SK-N-SH treated with all-trans-retinoic acid at 6 μM for 48 hours (cell line): ENCODE measurements around the gene CFAP299.

Source experiments
- ATAC-seq: fragments of 200-7000 bp; cut with Tn5 transposase; 3 replicates; pipeline ENCODE4 v1.9.1; 2020; ENCODE audit warnings: mild to moderate bottlenecking, moderate library complexity
- BACH2 ChIP-seq: fragments of 250-450 bp; sonication (Bioruptor Pico); IDR thresholded peaks from 2 replicates; pipeline ENCODE4 v1.9.0; 2021; ENCODE audit warnings: mild to moderate bottlenecking, borderline replicate concordance
- CREB5 ChIP-seq: fragments of 250-450 bp; sonication (Bioruptor Pico); IDR thresholded peaks from 2 replicates; pipeline ENCODE4 v1.5.1; 2020; ENCODE audit warnings: low read depth, mild to moderate bottlenecking, moderate library complexity
- CSDC2 ChIP-seq: fragments of 250-450 bp; sonication (Bioruptor Pico); IDR thresholded peaks from 2 replicates; pipeline ENCODE4 v1.5.0; 2020; ENCODE audit warnings: mild to moderate bottlenecking, moderate library complexity
- ESRRG ChIP-seq: fragments of 250-450 bp; sonication (Bioruptor Pico); IDR thresholded peaks from 2 replicates; pipeline ENCODE4 v1.6.1; 2021; ENCODE audit warnings: mild to moderate bottlenecking
- GLIS3 ChIP-seq: fragments of 250-450 bp; sonication (Bioruptor Pico); IDR thresholded peaks from 2 replicates; pipeline ENCODE4 v1.5.0; 2020; ENCODE audit warnings: mild to moderate bottlenecking, moderate library complexity
- ISL1 ChIP-seq: fragments of 250-450 bp; sonication (Bioruptor Pico); IDR thresholded peaks from 2 replicates; pipeline ENCODE4 v2.1.2; 2022; ENCODE audit warnings: mild to moderate bottlenecking, moderate library complexity
- PATZ1 ChIP-seq: fragments of 250-450 bp; sonication (Bioruptor Pico); IDR thresholded peaks from 2 replicates; pipeline ENCODE4 v1.8.0; 2020; ENCODE audit warnings: mild to moderate bottlenecking, moderate library complexity, borderline replicate concordance
- POU6F1 ChIP-seq: fragments of 250-450 bp; sonication (Bioruptor Pico); IDR thresholded peaks from 2 replicates; pipeline ENCODE4 v1.8.0; 2021; ENCODE audit warnings: low read depth, mild to moderate bottlenecking, moderate library complexity, borderline replicate concordance
- PPARA ChIP-seq: fragments of 250-450 bp; sonication (Bioruptor Pico); IDR thresholded peaks from 2 replicates; pipeline ENCODE4 v1.5.0; 2020; ENCODE audit warnings: mild to moderate bottlenecking, borderline replicate concordance
- RARB ChIP-seq: fragments of 250-450 bp; sonication (Bioruptor Pico); IDR thresholded peaks from 2 replicates; pipeline ENCODE4 v1.8.0; 2021; ENCODE audit warnings: mild to moderate bottlenecking, moderate library complexity
- SNAI2 ChIP-seq: fragments of 250-450 bp; sonication (Bioruptor Pico); IDR thresholded peaks from 2 replicates; pipeline ENCODE4 v1.5.0; 2020; ENCODE audit warnings: mild to moderate bottlenecking, moderate library complexity
- TCF4 ChIP-seq: fragments of 250-450 bp; sonication (Bioruptor Pico); IDR thresholded peaks from 2 replicates; pipeline ENCODE4 v1.8.0; 2021; ENCODE audit warnings: mild to moderate bottlenecking, moderate library complexity, borderline replicate concordance
- TOX ChIP-seq: fragments of 250-450 bp; sonication (Bioruptor Pico); IDR thresholded peaks from 2 replicates; pipeline ENCODE4 v1.8.0; 2021; ENCODE audit warnings: mild to moderate bottlenecking, moderate library complexity, borderline replicate concordance
- TSHZ2 ChIP-seq: fragments of 250-450 bp; sonication (Bioruptor Pico); IDR thresholded peaks from 2 replicates; pipeline ENCODE4 v1.5.0; 2020; ENCODE audit warnings: mild to moderate bottlenecking, moderate library complexity
- ZC3H10 ChIP-seq: fragments of 250-450 bp; sonication (Bioruptor Pico); IDR thresholded peaks from 2 replicates; pipeline ENCODE4 v1.5.1; 2021; ENCODE audit warnings: mild to moderate bottlenecking, moderate library complexity
- ZFP3 ChIP-seq: fragments of 250-450 bp; sonication (Bioruptor Pico); IDR thresholded peaks from 2 replicates; pipeline ENCODE4 v1.5.0; 2020; ENCODE audit warnings: mild to moderate bottlenecking, moderate library complexity
- ZFP30 ChIP-seq: fragments of 450-650 bp; formaldehyde crosslinking; IDR thresholded peaks from 2 replicates; pipeline ENCODE4 v1.5.0; 2022; ENCODE audit warnings: mild to moderate bottlenecking, moderate library complexity
- ZNF565 ChIP-seq: fragments of 450-650 bp; formaldehyde crosslinking; conservative IDR thresholded peaks from 2 replicates; pipeline ENCODE4 v1.5.0; 2020; ENCODE audit warnings: low read depth, mild to moderate bottlenecking, moderate library complexity
- ZNF70 ChIP-seq: fragments of 450-650 bp; formaldehyde crosslinking; IDR thresholded peaks from 2 replicates; pipeline ENCODE4 v1.5.0; 2020; ENCODE audit warnings: mild to moderate bottlenecking, moderate library complexity
- ZNF8 ChIP-seq: fragments of 450-650 bp; formaldehyde crosslinking; IDR thresholded peaks from 2 replicates; pipeline ENCODE4 v1.5.0; 2020; ENCODE audit warnings: mild to moderate bottlenecking, moderate library complexity

Gene CFAP299

GRCh38 chr4:80806472-80806871 is 470.9 kb downstream of the CFAP299 start (continued):
- no peak for TF ChIP-seq TOX (CRISPR knock-in tag)
- TF ChIP-seq ISL1 (CRISPR knock-in tag), result no peak
- TF ChIP-seq ZC3H10 (CRISPR knock-in tag), result no peak
- no peak for TF ChIP-seq ZFP3 (CRISPR knock-in tag)
- no peak for TF ChIP-seq TCF4 (CRISPR knock-in tag)

GRCh38 chr4:80809039-80809729 is 473.7 kb downstream of the CFAP299 start:
- TF ChIP-seq ZFP30 (CRISPR knock-in tag), result no peak
- ATAC-seq, result no peak

- TF ChIP-seq POU6F1 (no peak), ZNF8 (CRISPR knock-in tag) (no peak), ZFP30 (CRISPR knock-in tag) (no peak), PPARA (CRISPR knock-in tag) (no peak), TSHZ2 (no peak), BACH2 (CRISPR knock-in tag) (no peak), PATZ1 (CRISPR knock-in tag) (no peak), ZNF565 (CRISPR knock-in tag) (no peak), ZFP3 (CRISPR knock-in tag) (no peak), CSDC2 (no peak), GLIS3 (no peak), CREB5 (CRISPR knock-in tag) (no peak), ISL1 (CRISPR knock-in tag) (no peak), ESRRG (CRISPR knock-in tag) (no peak), TCF4 (CRISPR knock-in tag) (no peak)
- TF ChIP-seq, all 23 proteins: peak for 0
- ATAC-seq, result no peak
Measured at GRCh38 chr4:80811406-80811805, 475.9 kb downstream of the CFAP299 start.

- no peak for TF ChIP-seq SNAI2 (CRISPR knock-in tag)
- ATAC-seq, result no peak
Measured at GRCh38 chr4:80812145-80812544, 476.6 kb downstream of the CFAP299 start.

GRCh38 chr4:80814266-80814665 is 478.7 kb downstream of the CFAP299 start:
- TF ChIP-seq GLIS3 (no peak), CSDC2 (no peak), TSHZ2 (no peak), ZNF565 (CRISPR knock-in tag) (no peak), BACH2 (CRISPR knock-in tag) (no peak), TOX (CRISPR knock-in tag) (no peak), PATZ1 (CRISPR knock-in tag) (no peak), ZFP3 (CRISPR knock-in tag) (no peak), TCF4 (CRISPR knock-in tag) (no peak), RARB (CRISPR knock-in tag) (no peak), ZNF70 (CRISPR knock-in tag) (no peak), ZFP30 (CRISPR knock-in tag) (no peak), ISL1 (CRISPR knock-in tag) (no peak)
- no peak for ATAC-seq
